HAP-1 (cell line): ENCODE measurements around the gene DHCR7.

Experiments
- DNase-seq, 2 experiments: peaks; one replicate each; pipeline ENCODE4 v3.0.0-alpha.2; 2016 to 2020; ENCODE audit warnings: low spot score in 2 of 2
- H3K27me3 ChIP-seq: fragments of 250-450 bp; sonication (Bioruptor Pico); 2 replicates; pipeline ENCODE4 v1.5.1; 2020; ENCODE audit warnings: low read depth, mild to moderate bottlenecking, moderate library complexity
- H3K36me3 ChIP-seq: fragments of 250-450 bp; sonication (Bioruptor Pico); replicated peaks from 2 replicates; pipeline ENCODE4 v1.5.1; 2020; ENCODE audit warnings: mild to moderate bottlenecking
- H3K4me1 ChIP-seq: fragments of 250-450 bp; sonication (Bioruptor Pico); 2 replicates; pipeline ENCODE4 v1.5.1; 2020; ENCODE audit warnings: mild to moderate bottlenecking
- H3K4me3 ChIP-seq: fragments of 250-450 bp; sonication (Bioruptor Pico); 2 replicates; pipeline ENCODE4 v1.5.1; 2020; ENCODE audit warnings: mild to moderate bottlenecking, moderate library complexity
- H3K9me3 ChIP-seq: fragments of 250-450 bp; sonication (Bioruptor Pico); 2 replicates; pipeline ENCODE4 v1.5.1; 2020; ENCODE audit warnings: mild to moderate bottlenecking, moderate library complexity
- in situ Hi-C: fragments of 300-500 bp; cut with MboI; formaldehyde crosslinking; loops from 3 replicates; pipeline ENCODE4 v1.14.3; 2020; ENCODE audit warnings: low sequenced_read_pairs, inconsistent platforms, mixed read lengths

Gene DHCR7

GRCh38 chr11:71420455-71421241 is 27.5 kb downstream of the DHCR7 start:
- in situ Hi-C loops, result loop anchor here (25.0 kb wide), 1 partner anchor 958 kb away; no protein-coding TSS in a partner anchor
- Histone ChIP-seq H3K27me3 (no peaks in the 10 kb centered on the region), H3K4me3 (no peak overlapping the region), H3K9me3 (no peaks in the 10 kb centered on the region), H3K36me3 (no peaks in the 10 kb centered on the region), H3K4me1 (no peaks in the 10 kb centered on the region)
- DNase-seq, result peak; percentile 16 to 61

GRCh38 chr11:71418643-71419042 is 29.6 kb downstream of the DHCR7 start:
- Histone ChIP-seq H3K36me3 (no peaks in the 10 kb centered on the region), H3K4me3 (no peak overlapping the region), H3K27me3 (no peaks in the 10 kb centered on the region), H3K9me3 (no peaks in the 10 kb centered on the region), H3K4me1 (no peaks in the 10 kb centered on the region)
- in situ Hi-C loops, result loop anchor here (25.0 kb wide), 1 partner anchor 956 kb away; no protein-coding TSS in a partner anchor
- DNase-seq, result no peak

GRCh38 chr11:71414645-71415044 is 33.5 kb downstream of the DHCR7 start:
- Histone ChIP-seq H3K9me3 (no peaks in the 10 kb centered on the region), H3K4me1 (no peaks in the 10 kb centered on the region), H3K27me3 (no peaks in the 10 kb centered on the region), H3K36me3 (no peaks in the 10 kb centered on the region), H3K4me3 (no peak overlapping the region)
- in situ Hi-C loops, result loop anchor here (25.0 kb wide), 1 partner anchor 952 kb away; no protein-coding TSS in a partner anchor
- no peak for DNase-seq

- in situ Hi-C loops, result loop anchor here (25.0 kb wide), 1 partner anchor 948 kb away; no protein-coding TSS in a partner anchor
- H3K4me1 ChIP-seq, result no peaks in the 10 kb centered on the region
- no peak for DNase-seq
- H3K4me3 ChIP-seq, result no peak overlapping the region
- H3K9me3 ChIP-seq, result no peaks in the 10 kb centered on the region
- no peaks in the 10 kb centered on the region for H3K36me3 ChIP-seq
- H3K27me3 ChIP-seq, result no peaks in the 10 kb centered on the region
Observed at GRCh38 chr11:71410363-71410966, 37.7 kb downstream of the DHCR7 start.

GRCh38 chr11:71408826-71409225 is 39.4 kb downstream of the DHCR7 start:
- in situ Hi-C loops, result loop anchor here (25.0 kb wide), 1 partner anchor 947 kb away; no protein-coding TSS in a partner anchor
- Histone ChIP-seq H3K9me3 (no peaks in the 10 kb centered on the region), H3K4me1 (no peaks in the 10 kb centered on the region), H3K36me3 (no peaks in the 10 kb centered on the region), H3K4me3 (no peak overlapping the region), H3K27me3 (no peaks in the 10 kb centered on the region)
- no peak for DNase-seq

DNA sequence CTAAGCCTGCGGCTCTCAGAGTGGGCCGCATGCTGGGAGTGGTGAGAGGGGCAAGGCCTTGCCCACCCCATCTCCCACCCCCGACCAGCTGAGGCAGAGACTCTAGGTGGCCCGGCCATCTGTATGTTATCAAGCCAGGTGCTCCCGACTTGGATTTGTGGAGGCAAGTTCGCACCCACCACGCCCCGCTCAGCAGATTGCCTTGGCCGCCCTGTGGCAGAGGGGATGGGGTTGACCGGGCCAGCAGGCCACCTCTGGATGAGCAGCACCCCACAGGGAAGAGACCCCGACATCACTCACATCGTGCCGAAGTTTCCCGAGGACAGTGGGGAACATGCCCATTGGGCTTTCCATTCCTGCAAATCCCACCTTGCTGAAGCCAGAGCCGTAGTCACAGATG is 40.8 kb downstream of the DHCR7 start:
- no peaks in the 10 kb centered on the region for H3K27me3 ChIP-seq
- H3K4me3 ChIP-seq, result no peak overlapping the region
- no peaks in the 10 kb centered on the region for H3K9me3 ChIP-seq
- H3K36me3 ChIP-seq, result no peaks in the 10 kb centered on the region
- no peak for DNase-seq
- in situ Hi-C loops, result loop anchor here (25.0 kb wide), 1 partner anchor 945 kb away; no protein-coding TSS in a partner anchor
- no peaks in the 10 kb centered on the region for H3K4me1 ChIP-seq

DNA sequence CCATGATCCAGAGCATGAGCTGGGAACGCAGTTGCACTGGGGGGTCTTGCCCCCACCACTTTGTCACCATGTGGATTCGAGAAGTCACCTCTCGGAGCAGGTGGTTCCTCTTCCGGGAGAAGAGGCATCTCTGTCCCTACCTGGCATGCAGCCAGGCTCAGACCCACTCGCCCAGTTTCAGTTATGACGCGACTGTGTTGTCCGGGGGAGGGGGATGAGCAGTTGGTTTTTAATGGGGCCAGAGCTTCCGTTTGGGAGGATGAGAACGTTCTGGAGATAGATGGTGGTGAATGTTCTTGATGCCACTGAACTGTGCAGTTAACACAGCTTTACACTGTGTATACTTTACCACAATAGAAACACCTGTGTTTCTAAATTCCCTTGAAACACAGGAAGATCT is 41.5 kb downstream of the DHCR7 start:
- in situ Hi-C loops, result loop anchor here (25.0 kb wide), 1 partner anchor 944 kb away; no protein-coding TSS in a partner anchor
- Histone ChIP-seq H3K36me3 (no peaks in the 10 kb centered on the region), H3K4me3 (no peak overlapping the region), H3K4me1 (no peaks in the 10 kb centered on the region), H3K9me3 (no peaks in the 10 kb centered on the region), H3K27me3 (no peaks in the 10 kb centered on the region)
- DNase-seq, result no peak

DNA sequence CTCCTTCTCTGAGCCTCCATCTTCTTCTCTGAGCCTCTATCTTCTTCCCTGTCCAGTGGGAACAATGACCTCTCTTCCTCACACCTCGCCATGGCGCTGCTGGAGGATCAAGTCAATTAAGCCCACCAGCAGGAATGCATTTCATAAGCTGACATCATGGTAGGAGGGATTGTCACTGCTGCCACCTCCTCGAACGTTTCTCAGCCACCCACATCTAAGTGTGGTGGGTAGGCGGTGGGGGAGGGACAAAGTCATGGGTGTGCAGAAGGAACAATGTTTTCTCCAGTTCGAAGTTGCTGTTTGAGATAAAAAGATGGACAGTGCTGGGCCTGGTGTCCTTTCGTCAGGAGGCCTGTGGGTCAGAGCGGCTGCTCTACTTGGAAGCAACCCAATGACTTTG is 44.0 kb downstream of the DHCR7 start:
- no peaks in the 10 kb centered on the region for H3K27me3 ChIP-seq
- in situ Hi-C loops, result loop anchor here (25.0 kb wide), 1 partner anchor 942 kb away; no protein-coding TSS in a partner anchor
- H3K4me1 ChIP-seq, result no peaks in the 10 kb centered on the region
- no peak overlapping the region for H3K4me3 ChIP-seq
- no peak for DNase-seq
- no peaks in the 10 kb centered on the region for H3K9me3 ChIP-seq
- H3K36me3 ChIP-seq, result no peaks in the 10 kb centered on the region

DNA sequence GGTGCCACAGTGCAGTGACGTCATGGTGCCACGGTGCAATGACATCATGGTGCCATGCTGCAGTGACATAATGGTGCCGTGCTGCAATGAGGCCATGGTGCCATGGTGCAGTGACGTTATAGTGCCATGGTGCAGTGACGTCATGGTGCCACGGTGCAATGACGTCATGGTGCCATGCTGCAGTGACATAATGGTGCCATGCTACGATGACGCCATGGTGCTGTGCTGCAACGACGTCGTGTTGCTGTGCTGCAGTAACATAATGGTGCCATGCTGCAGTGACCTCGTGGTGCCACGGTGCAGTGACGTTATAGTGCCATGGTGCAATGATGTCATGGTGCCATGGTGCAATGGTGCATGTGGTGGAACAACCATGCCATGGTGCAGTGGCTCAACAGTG is 45.3 kb downstream of the DHCR7 start:
- no peak for DNase-seq
- H3K36me3 ChIP-seq, result no peaks in the 10 kb centered on the region
- H3K27me3 ChIP-seq, result no peaks in the 10 kb centered on the region
- in situ Hi-C loops, result loop anchor here (25.0 kb wide), 1 partner anchor 941 kb away; no protein-coding TSS in a partner anchor
- no peak overlapping the region for H3K4me3 ChIP-seq
- no peaks in the 10 kb centered on the region for H3K9me3 ChIP-seq
- no peaks in the 10 kb centered on the region for H3K4me1 ChIP-seq

DNA sequence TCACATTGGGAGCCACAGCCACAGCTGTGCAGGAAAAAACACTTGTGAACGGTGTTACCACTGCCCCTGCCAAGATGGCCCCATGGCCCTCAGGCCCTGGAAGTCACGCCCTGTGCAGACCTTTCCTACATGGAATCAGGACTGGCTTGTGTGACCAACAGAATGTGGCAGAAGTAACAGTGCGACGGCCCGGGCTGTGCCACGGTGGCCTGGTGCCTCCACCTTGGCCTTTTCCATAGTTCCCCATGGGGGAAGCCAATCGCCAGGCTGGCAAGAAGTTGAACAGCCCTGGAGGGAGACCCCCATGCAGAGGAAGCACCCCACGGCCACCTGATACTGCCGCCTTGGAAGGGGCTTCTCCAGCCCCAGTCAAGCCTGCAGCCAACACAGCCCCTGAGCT is 48.0 kb downstream of the DHCR7 start:
- H3K4me1 ChIP-seq, result no peaks in the 10 kb centered on the region
- in situ Hi-C loops, result loop anchor here (25.0 kb wide), 1 partner anchor 938 kb away; no protein-coding TSS in a partner anchor

DNA sequence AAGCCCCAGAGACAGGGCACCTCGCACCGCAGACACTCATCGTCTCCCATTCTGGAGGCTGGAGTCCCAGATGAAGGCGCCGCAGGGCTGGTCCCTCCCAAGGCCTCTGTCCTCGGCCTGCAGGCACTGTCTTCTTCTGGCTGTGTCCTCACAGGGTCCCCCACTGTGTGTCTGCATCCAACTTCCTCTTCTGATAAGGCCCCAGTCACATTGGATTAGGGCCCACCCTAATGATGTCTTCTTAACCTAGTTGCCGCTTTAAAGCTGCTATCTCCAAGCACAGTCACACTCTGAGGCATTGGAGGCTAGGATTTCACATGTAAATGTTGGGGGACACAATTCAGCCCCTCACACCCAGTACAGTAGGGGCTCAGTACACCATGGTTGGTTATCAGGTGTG is 48.9 kb downstream of the DHCR7 start:
- no peak for DNase-seq
- Histone ChIP-seq H3K9me3 (no peaks in the 10 kb centered on the region), H3K4me3 (no peak overlapping the region)

More for the DNA sequence above, 48.0 kb downstream of the DHCR7 start:
- Histone ChIP-seq H3K9me3 (no peaks in the 10 kb centered on the region), H3K36me3 (no peaks in the 10 kb centered on the region), H3K4me3 (no peak overlapping the region), H3K27me3 (no peaks in the 10 kb centered on the region)
- no peak for DNase-seq

GRCh38 chr11:71397961-71398360 is 50.2 kb downstream of the DHCR7 start:
- H3K27me3 ChIP-seq, result no peaks in the 10 kb centered on the region
- no peaks in the 10 kb centered on the region for H3K36me3 ChIP-seq
- in situ Hi-C loops, result no loop called here
- no peaks in the 10 kb centered on the region for H3K9me3 ChIP-seq
- DNase-seq, result no peak
- no peak overlapping the region for H3K4me3 ChIP-seq
- no peaks in the 10 kb centered on the region for H3K4me1 ChIP-seq

More for the DNA sequence above, 48.9 kb downstream of the DHCR7 start:
- in situ Hi-C loops, result no loop called here
- H3K27me3 ChIP-seq, result no peaks in the 10 kb centered on the region
- H3K36me3 ChIP-seq, result no peaks in the 10 kb centered on the region
- no peaks in the 10 kb centered on the region for H3K4me1 ChIP-seq

DNA sequence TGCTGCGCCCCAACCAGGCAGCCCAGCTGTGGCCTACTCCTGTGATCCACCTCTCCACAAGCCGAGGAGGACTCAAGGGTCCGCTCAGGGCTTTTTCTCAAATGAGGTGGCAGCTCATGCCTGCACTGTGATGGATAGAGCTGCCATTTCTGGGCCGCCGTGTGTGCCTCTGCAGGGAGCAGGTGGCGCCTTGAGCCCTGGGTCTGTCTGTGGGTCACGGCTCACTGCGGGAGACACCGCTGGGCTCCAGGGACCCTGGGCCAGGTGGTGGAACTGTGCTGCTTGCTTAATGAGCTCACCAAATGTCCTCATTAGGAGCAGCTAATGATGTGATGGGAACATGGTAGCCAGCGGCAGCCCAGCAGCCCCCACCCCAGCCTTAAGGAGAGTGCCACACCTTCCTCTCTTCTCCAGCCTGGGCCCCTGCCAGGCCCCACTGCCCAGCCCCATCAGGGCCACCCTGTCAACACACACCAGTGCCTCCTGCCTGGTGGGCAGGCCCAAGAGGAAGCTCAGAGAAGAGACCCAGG is 50.8 kb downstream of the DHCR7 start:
- no peak for DNase-seq
- no peaks in the 10 kb centered on the region for H3K36me3 ChIP-seq
- in situ Hi-C loops, result no loop called here
- H3K27me3 ChIP-seq, result no peaks in the 10 kb centered on the region
- no peaks in the 10 kb centered on the region for H3K4me1 ChIP-seq
- no peaks in the 10 kb centered on the region for H3K9me3 ChIP-seq
- no peak overlapping the region for H3K4me3 ChIP-seq
